Stromal cell of bone marrow (primary cell): ENCODE data around the gene SLC15A2.
"Not testable (repeated sequence)": the region's sequence is repeated elsewhere in the genome, so short reads cannot be mapped to it uniquely, and the experiment has no call there.

Experiments used
- DNase-seq: peaks from one replicate; pipeline ENCODE4 v3.0.0-alpha.2; 2012; ENCODE audit warnings: low read depth

SLC15A2 gene

GRCh38 chr3:121924734-121925133, 30.5 kb downstream of the SLC15A2 start:
- no peak for DNase-seq

GRCh38 chr3:121926380-121926779, 32.2 kb downstream of the SLC15A2 start:
- no peak for DNase-seq

GRCh38 chr3:121938141-121938855, 44.1 kb downstream of the SLC15A2 start:
- DNase-seq = not testable (repeated sequence)

GRCh38 chr3:121941592-121941991, 47.4 kb downstream of the SLC15A2 start:
- DNase-seq = no peak

GRCh38 chr3:121942116-121942786, 48.0 kb downstream of the SLC15A2 start:
- no peak for DNase-seq

- DNase-seq = no peak
These were observed 49.2 kb downstream of the SLC15A2 start for GRCh38 chr3:121943431-121943830.

- DNase-seq = no peak
These were observed 54.4 kb downstream of the SLC15A2 start for GRCh38 chr3:121948641-121949040.

GRCh38 chr3:121951291-121951919, 57.2 kb downstream of the SLC15A2 start:
- DNase-seq = no peak

- no peak for DNase-seq
These were observed 62.2 kb downstream of the SLC15A2 start for GRCh38 chr3:121956363-121956762.

- no peak for DNase-seq
These were observed 63.6 kb downstream of the SLC15A2 start for GRCh38 chr3:121957674-121958415.

- no peak for DNase-seq
These were observed 64.6 kb downstream of the SLC15A2 start for GRCh38 chr3:121958801-121959200.

- DNase-seq = no peak
These were observed 67.1 kb downstream of the SLC15A2 start for GRCh38 chr3:121961283-121961682.

GRCh38 chr3:121962443-121962842, 68.2 kb downstream of the SLC15A2 start:
- no peak for DNase-seq

GRCh38 chr3:121963608-121964007, 69.4 kb downstream of the SLC15A2 start:
- no peak for DNase-seq

- no peak for DNase-seq
These were observed 75.4 kb downstream of the SLC15A2 start for GRCh38 chr3:121969631-121970030.

GRCh38 chr3:121970047-121970446, 75.8 kb downstream of the SLC15A2 start:
- no peak for DNase-seq

GRCh38 chr3:121974601-121975111, 80.5 kb downstream of the SLC15A2 start:
- DNase-seq = no peak

GRCh38 chr3:121975702-121976302, 81.6 kb downstream of the SLC15A2 start:
- no peak for DNase-seq

GRCh38 chr3:121976727-121977126, 82.5 kb downstream of the SLC15A2 start:
- DNase-seq = no peak

- no peak for DNase-seq
These were observed 85.0 kb downstream of the SLC15A2 start for GRCh38 chr3:121979246-121979645.

- no peak for DNase-seq
These were observed 85.7 kb downstream of the SLC15A2 start for GRCh38 chr3:121979734-121980449.
